Body of pancreas (tissue), 4 donors: ENCODE measurements around the gene NOM1. TPM values are rescaled to one million over a fixed set of nuclear protein-coding genes. Genes with fewer than 3 reads are reported as not detected.

Experiments used
- ATAC-seq: fragments of 150-250 bp; one replicate; pipeline ENCODE4 v1.9.1; 2016
- DNase-seq, 4 donors: peaks; one replicate each; pipeline ENCODE4 v3.0.0-alpha.2; 2019
- H3K27ac ChIP-seq, 4 donors: fragments of 200-600 bp; sonication (generic); 1 replicate in 3 of 4; 2 replicates in 1 of 4; pipeline versions ENCODE4 v1.5.1 to v1.6.1; 2016 to 2019; ENCODE audit warnings: mild to moderate bottlenecking in 1 of 4, mixed read lengths in 1 of 4, moderate library complexity in 1 of 4
- H3K27me3 ChIP-seq, 2 donors: fragments of 200-600 bp; sonication (generic); one replicate each; pipeline ENCODE4 v1.6.0; 2016; ENCODE audit warnings: mild to moderate bottlenecking in 1 of 2
- H3K36me3 ChIP-seq, 2 donors: fragments of 200-600 bp; sonication (generic); replicated peaks in 1 of 2; 2 replicates each; pipeline ENCODE4 v1.5.1; 2016; ENCODE audit warnings: low read depth in 2 of 2; ENCODE audit not compliant: insufficient read depth in 1 of 2
- H3K4me1 ChIP-seq: fragments of 200-600 bp; sonication (generic); one replicate; pipeline ENCODE4 v1.6.0; 2016
- H3K4me3 ChIP-seq, 2 donors: fragments of 200-600 bp; sonication (generic); 1 replicate in 1 of 2; 2 replicates in 1 of 2; pipeline ENCODE4 v1.5.1; 2016 to 2019
- H3K9me3 ChIP-seq, 3 donors: fragments of 200-600 bp; sonication (generic); 1 replicate in 2 of 3; 2 replicates in 1 of 3; pipeline ENCODE4 v1.5.1; 2016
- POLR2A ChIP-seq, 3 donors: fragments of 450-650 bp; IDR thresholded peaks; one replicate each; pipeline ENCODE4 v1.6.1; 2016; ENCODE audit warnings: antibody characterized with exemption in 3 of 3, mild to moderate bottlenecking in 2 of 3
- WGBS, 2 donors: methylation state at CpG; one replicate each; pipeline ENCODE4 v1.1.5; 2017; 5-methylcytosine and 5-hydroxymethylcytosine counted together
- intact Hi-C: fragments of 100-400 bp; cut with DNase I; formaldehyde crosslinking; loops from one replicate; pipeline ENCODE4 v1.15.1; 2023
- total RNA-seq, 2 donors: library from RNA; depleted of rRNA; stranded (reverse); fragments of >200 nt; gene quantifications; one replicate each; pipeline ENCODE4 v1.1.0, GENCODE V29; 2016
- TF ChIP-seq, protein P1 (sequence below), 7 experiments: fragments of 450-650 bp in 4 of 7; fragments of 200-600 bp in 3 of 7; sonication (generic) in 3 of 7; IDR thresholded peaks; one replicate each; pipeline ENCODE4 v1.5.1; 2016 to 2019; ENCODE audit warnings: antibody characterized with exemption in 7 of 7

Gene NOM1
- total RNA-seq, 2 donors from 2014 or later = 23.1 to 28.0 TPM

- 83 to 90% methylated on average over 15 to 25 of the region's 25 CpGs for WGBS, 2 donors
These were observed 40.4 kb downstream of the NOM1 start for GRCh38 chr7:156989766-156990535.

DNA sequence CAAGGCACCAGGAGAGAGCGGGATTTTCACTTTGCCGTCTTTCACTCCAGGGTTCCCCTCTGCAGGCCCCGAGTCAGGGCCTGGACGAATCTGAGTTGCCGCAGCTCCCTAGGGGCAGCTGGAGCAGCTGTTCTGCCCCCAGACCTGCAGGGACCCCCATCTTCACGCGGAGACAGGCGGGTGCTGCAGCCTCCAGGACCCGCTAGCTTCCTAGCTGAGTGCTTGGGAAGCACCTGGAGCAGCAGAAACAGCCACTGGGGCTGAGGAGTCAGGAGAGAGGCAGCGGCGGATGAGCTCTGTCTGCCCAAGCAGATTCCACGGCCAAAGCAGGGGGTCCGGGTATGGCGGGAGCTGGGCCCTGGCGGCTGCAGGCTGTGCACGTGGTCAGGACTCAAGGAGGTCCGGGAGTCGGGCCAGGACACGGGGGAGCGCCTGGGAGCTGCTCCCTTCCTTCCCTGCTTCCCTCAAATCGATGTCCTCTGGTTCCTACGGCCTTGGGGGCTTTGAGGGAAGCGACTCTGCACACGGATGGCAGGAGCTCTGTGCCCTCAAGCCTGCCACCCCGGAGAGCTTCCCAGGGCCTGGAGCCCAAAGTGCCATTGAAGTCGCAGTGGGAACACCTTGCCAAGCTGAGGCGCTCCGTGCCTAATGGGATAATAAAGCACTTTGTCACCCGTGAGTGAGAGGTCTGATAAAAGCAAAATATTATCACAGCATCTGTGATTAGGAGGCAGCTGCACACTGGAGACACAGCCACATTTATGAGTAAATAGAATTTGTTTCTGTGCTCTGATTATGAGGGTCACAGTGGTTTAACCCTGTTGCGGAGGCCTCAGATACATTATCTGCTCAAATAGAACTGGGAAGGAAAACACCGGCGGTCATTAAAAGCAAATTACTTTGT, 43.8 kb downstream of the NOM1 start:
- H3K36me3 ChIP-seq = no peaks in the 10 kb centered on the region
- DNase-seq = peak in 3 of 4 donors; percentile 62 to 74 (median 69)
- H3K27ac ChIP-seq = peak overlapping the region in 3 of 4 donors; percentile 66 to 77 (median 77)
- no peaks in the 10 kb centered on the region for H3K9me3 ChIP-seq
- WGBS, 2 donors = 39 to 56% methylated on average over 17 to 32 of the region's 32 CpGs
- H3K4me3 ChIP-seq = no peak overlapping the region
- H3K4me1 ChIP-seq = peaks cover 31% of the 10 kb centered on the region
- intact Hi-C loops = no loop called here
- TF ChIP-seq, protein P1, sequence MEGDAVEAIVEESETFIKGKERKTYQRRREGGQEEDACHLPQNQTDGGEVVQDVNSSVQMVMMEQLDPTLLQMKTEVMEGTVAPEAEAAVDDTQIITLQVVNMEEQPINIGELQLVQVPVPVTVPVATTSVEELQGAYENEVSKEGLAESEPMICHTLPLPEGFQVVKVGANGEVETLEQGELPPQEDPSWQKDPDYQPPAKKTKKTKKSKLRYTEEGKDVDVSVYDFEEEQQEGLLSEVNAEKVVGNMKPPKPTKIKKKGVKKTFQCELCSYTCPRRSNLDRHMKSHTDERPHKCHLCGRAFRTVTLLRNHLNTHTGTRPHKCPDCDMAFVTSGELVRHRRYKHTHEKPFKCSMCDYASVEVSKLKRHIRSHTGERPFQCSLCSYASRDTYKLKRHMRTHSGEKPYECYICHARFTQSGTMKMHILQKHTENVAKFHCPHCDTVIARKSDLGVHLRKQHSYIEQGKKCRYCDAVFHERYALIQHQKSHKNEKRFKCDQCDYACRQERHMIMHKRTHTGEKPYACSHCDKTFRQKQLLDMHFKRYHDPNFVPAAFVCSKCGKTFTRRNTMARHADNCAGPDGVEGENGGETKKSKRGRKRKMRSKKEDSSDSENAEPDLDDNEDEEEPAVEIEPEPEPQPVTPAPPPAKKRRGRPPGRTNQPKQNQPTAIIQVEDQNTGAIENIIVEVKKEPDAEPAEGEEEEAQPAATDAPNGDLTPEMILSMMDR (IDR thresholded peaks at IDR 0.05) = no peak
- peak in 1 of 3 donors; percentile 31 for TF ChIP-seq POLR2A (IDR thresholded peaks at IDR 0.05)
- ATAC-seq = peak; percentile 76
- H3K27me3 ChIP-seq = no peaks in the 10 kb centered on the region

More at GRCh38 chr7:156989766-156990535, 40.4 kb downstream of the NOM1 start:
- Histone ChIP-seq H3K27ac (peak overlapping the region in 3 of 4 donors; percentile 48 to 78 (median 74)), H3K9me3 (no peaks in the 10 kb centered on the region), H3K4me1 (peaks cover 36% of the 10 kb centered on the region), H3K4me3 (no peak overlapping the region), H3K27me3 (no peaks in the 10 kb centered on the region), H3K36me3 (no peaks in the 10 kb centered on the region)
- no peak for ATAC-seq
- TF ChIP-seq POLR2A (IDR thresholded peaks at IDR 0.05) = no peak
- TF ChIP-seq, protein P1 (IDR thresholded peaks at IDR 0.05) = no peak
- intact Hi-C loops = no loop called here
- DNase-seq = no peak

GRCh38 chr7:156993925-156994235, 44.4 kb downstream of the NOM1 start:
- 14 to 35% methylated on average over 6 to 10 of the region's 10 CpGs for WGBS, 2 donors
- ATAC-seq = peak; percentile 20
- peak in 2 of 4 donors; percentile 30 to 31 for DNase-seq

GRCh38 chr7:156994417-156994816, 44.9 kb downstream of the NOM1 start:
- H3K4me1 ChIP-seq = peaks cover 35% of the 10 kb centered on the region
- no peak for TF ChIP-seq POLR2A (IDR thresholded peaks at IDR 0.05)
- TF ChIP-seq, protein P1 (IDR thresholded peaks at IDR 0.05) = no peak
- H3K36me3 ChIP-seq = no peaks in the 10 kb centered on the region
- no peak overlapping the region for H3K4me3 ChIP-seq
- ATAC-seq = no peak
- WGBS, 2 donors = 77 to 83% methylated on average over 8 of the region's 8 CpGs
- H3K27ac ChIP-seq = peak overlapping the region in 3 of 4 donors; percentile 66 to 77 (median 77)
- no peaks in the 10 kb centered on the region for H3K27me3 ChIP-seq
- peak in 1 of 4 donors; percentile 17 for DNase-seq
- no peaks in the 10 kb centered on the region for H3K9me3 ChIP-seq
- intact Hi-C loops = no loop called here

More at GRCh38 chr7:156993925-156994235, 44.4 kb downstream of the NOM1 start:
- Histone ChIP-seq H3K27ac (peak overlapping the region in 3 of 4 donors; percentile 66 to 77 (median 77)), H3K4me1 (peaks cover 32% of the 10 kb centered on the region), H3K4me3 (no peak overlapping the region), H3K27me3 (no peaks in the 10 kb centered on the region), H3K36me3 (no peaks in the 10 kb centered on the region), H3K9me3 (no peaks in the 10 kb centered on the region)
- intact Hi-C loops = no loop called here
- TF ChIP-seq, protein P1 (IDR thresholded peaks at IDR 0.05) = no peak
- no peak for TF ChIP-seq POLR2A (IDR thresholded peaks at IDR 0.05)
